Measurements from ENCODE around the gene RAP1GAP. TPM values are rescaled to one million over a fixed set of nuclear protein-coding genes. Genes with fewer than 3 reads are reported as not detected.

The RAP1GAP gene
- total and polyA plus RNA-seq, 4 donors: 8.6 to 23.1 (median 11.3) TPM

DNA sequence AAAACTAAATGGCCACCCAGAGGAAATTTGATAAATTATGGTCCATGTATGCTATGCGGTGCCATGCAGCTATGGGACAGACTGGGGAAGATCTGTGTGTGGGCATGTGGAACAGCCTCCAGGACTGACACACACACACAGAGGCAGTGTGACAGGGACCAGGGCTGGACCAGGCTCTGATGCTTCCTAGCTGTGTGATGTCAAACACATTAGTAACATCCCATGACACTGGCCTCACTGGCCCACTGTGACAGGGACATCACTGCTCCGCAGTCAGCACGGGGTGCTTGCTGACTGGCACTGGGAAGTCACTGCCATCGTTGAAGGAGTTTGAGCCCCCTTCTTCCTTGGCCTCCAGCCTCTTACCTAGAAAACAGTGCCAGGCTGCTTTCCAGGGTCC lies 13.9 kb downstream of the RAP1GAP start:
- DNase-seq (ENCODE audit: low spot score): no peak
- no peak overlapping the region for H3K9ac ChIP-seq (ENCODE audit: low read depth in 1 of 2, low read length in 2 of 2)
- H3K36me3 ChIP-seq (ENCODE audit: control insufficient read depth in 4 of 4, insufficient read depth in 3 of 4, low read depth in 1 of 4, low read length in 3 of 4): no peaks in the 10 kb centered on the region
- H3K27ac ChIP-seq (ENCODE audit: low read depth in 1 of 2, low read length in 2 of 2): no peak overlapping the region
- peaks cover 0 to 11% (median 5%) of the 10 kb centered on the region in 4 donors for H3K4me1 ChIP-seq (ENCODE audit: control insufficient read depth in 4 of 4, insufficient read depth in 4 of 4, low read length in 3 of 4)
- no peaks in the 10 kb centered on the region for H3K9me3 ChIP-seq (ENCODE audit: control insufficient read depth in 4 of 4, low read length in 3 of 4)
- no peaks in the 10 kb centered on the region for H3K27me3 ChIP-seq (ENCODE audit: control insufficient read depth in 4 of 4, insufficient read depth in 4 of 4, low read length in 3 of 4)
- no peak for TF ChIP-seq EGR1 (IDR thresholded peaks at IDR 0.05; ENCODE audit: low read depth in 2 of 2)
- no peak for TF ChIP-seq RXRA (IDR thresholded peaks at IDR 0.05)
- TF ChIP-seq, protein P1, sequence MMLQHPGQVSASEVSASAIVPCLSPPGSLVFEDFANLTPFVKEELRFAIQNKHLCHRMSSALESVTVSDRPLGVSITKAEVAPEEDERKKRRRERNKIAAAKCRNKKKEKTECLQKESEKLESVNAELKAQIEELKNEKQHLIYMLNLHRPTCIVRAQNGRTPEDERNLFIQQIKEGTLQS (IDR thresholded peaks at IDR 0.05): no peak
- no peak for TF ChIP-seq FOXA1 (IDR thresholded peaks at IDR 0.05)
- TF ChIP-seq FOXA2 (IDR thresholded peaks at IDR 0.05): no peak
- no peak for TF ChIP-seq SP1 (IDR thresholded peaks at IDR 0.05)
- no peak for TF ChIP-seq GABPA (IDR thresholded peaks at IDR 0.05 in 1 of 2, conservative IDR thresholded peaks at IDR 0.05 in 1 of 2)
- TF ChIP-seq HNF4A (conservative IDR thresholded peaks at IDR 0.05): no peak
- TF ChIP-seq, protein P2, sequence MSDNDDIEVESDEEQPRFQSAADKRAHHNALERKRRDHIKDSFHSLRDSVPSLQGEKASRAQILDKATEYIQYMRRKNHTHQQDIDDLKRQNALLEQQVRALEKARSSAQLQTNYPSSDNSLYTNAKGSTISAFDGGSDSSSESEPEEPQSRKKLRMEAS (IDR thresholded peaks at IDR 0.05): no peak
- TF ChIP-seq RAD21 (IDR thresholded peaks at IDR 0.05): no peak
- TF ChIP-seq NR2F2 (IDR thresholded peaks at IDR 0.05): no peak
- TF ChIP-seq HNF4G (IDR thresholded peaks at IDR 0.05): no peak
- TF ChIP-seq, protein P3, sequence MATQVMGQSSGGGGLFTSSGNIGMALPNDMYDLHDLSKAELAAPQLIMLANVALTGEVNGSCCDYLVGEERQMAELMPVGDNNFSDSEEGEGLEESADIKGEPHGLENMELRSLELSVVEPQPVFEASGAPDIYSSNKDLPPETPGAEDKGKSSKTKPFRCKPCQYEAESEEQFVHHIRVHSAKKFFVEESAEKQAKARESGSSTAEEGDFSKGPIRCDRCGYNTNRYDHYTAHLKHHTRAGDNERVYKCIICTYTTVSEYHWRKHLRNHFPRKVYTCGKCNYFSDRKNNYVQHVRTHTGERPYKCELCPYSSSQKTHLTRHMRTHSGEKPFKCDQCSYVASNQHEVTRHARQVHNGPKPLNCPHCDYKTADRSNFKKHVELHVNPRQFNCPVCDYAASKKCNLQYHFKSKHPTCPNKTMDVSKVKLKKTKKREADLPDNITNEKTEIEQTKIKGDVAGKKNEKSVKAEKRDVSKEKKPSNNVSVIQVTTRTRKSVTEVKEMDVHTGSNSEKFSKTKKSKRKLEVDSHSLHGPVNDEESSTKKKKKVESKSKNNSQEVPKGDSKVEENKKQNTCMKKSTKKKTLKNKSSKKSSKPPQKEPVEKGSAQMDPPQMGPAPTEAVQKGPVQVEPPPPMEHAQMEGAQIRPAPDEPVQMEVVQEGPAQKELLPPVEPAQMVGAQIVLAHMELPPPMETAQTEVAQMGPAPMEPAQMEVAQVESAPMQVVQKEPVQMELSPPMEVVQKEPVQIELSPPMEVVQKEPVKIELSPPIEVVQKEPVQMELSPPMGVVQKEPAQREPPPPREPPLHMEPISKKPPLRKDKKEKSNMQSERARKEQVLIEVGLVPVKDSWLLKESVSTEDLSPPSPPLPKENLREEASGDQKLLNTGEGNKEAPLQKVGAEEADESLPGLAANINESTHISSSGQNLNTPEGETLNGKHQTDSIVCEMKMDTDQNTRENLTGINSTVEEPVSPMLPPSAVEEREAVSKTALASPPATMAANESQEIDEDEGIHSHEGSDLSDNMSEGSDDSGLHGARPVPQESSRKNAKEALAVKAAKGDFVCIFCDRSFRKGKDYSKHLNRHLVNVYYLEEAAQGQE (IDR thresholded peaks at IDR 0.05): no peak
- TF ChIP-seq TAF1 (conservative IDR thresholded peaks at IDR 0.05): no peak
- no peak for TF ChIP-seq YY1 (IDR thresholded peaks at IDR 0.05)
- TF ChIP-seq, protein P4, sequence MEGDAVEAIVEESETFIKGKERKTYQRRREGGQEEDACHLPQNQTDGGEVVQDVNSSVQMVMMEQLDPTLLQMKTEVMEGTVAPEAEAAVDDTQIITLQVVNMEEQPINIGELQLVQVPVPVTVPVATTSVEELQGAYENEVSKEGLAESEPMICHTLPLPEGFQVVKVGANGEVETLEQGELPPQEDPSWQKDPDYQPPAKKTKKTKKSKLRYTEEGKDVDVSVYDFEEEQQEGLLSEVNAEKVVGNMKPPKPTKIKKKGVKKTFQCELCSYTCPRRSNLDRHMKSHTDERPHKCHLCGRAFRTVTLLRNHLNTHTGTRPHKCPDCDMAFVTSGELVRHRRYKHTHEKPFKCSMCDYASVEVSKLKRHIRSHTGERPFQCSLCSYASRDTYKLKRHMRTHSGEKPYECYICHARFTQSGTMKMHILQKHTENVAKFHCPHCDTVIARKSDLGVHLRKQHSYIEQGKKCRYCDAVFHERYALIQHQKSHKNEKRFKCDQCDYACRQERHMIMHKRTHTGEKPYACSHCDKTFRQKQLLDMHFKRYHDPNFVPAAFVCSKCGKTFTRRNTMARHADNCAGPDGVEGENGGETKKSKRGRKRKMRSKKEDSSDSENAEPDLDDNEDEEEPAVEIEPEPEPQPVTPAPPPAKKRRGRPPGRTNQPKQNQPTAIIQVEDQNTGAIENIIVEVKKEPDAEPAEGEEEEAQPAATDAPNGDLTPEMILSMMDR (IDR thresholded peaks at IDR 0.05; ENCODE audit: low read depth, low read length, missing input control): no peak
- TF ChIP-seq JUND (IDR thresholded peaks at IDR 0.05): no peak
- no peak overlapping the region for H3K4me3 ChIP-seq (ENCODE audit: low read depth in 1 of 3, low read length in 3 of 3)
- 91% methylated on average over 4 of the region's 4 CpGs for WGBS

DNA sequence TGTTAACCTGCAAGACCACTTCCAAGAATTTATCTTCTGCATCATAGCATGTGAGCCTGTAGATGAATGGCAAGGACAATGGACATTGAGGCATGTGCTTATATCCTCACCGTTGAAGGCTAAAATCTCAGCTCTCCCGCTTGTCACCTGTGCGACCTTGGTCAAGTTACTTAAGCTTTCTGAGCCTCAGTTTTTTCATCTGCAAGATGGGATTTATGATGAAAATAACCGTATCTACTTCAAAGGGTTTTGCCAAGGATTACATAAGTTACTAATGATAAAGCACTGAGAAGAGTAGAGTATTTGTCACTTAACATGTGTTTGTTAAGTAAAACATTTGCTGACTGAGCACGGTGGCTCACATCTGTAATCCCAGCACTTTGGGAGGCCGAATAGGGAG lies 14.9 kb downstream of the RAP1GAP start:
- H3K27me3 ChIP-seq (ENCODE audit: control insufficient read depth in 4 of 4, insufficient read depth in 4 of 4, low read length in 3 of 4): no peaks in the 10 kb centered on the region
- H3K9ac ChIP-seq (ENCODE audit: low read depth in 1 of 2, low read length in 2 of 2): no peak overlapping the region
- no peak overlapping the region for H3K27ac ChIP-seq (ENCODE audit: low read depth in 1 of 2, low read length in 2 of 2)
- DNase-seq (ENCODE audit: low spot score): no peak
- no peak overlapping the region for H3K4me3 ChIP-seq (ENCODE audit: low read depth in 1 of 3, low read length in 3 of 3)
- no peaks in the 10 kb centered on the region for H3K36me3 ChIP-seq (ENCODE audit: control insufficient read depth in 4 of 4, insufficient read depth in 3 of 4, low read depth in 1 of 4, low read length in 3 of 4)
- H3K4me1 ChIP-seq (ENCODE audit: control insufficient read depth in 4 of 4, insufficient read depth in 4 of 4, low read length in 3 of 4): peaks cover 0 to 9% (median 4%) of the 10 kb centered on the region in 4 donors
- H3K9me3 ChIP-seq (ENCODE audit: control insufficient read depth in 4 of 4, low read length in 3 of 4): no peaks in the 10 kb centered on the region
- WGBS: 92% methylated on average over 6 of the region's 6 CpGs
- no peak for TF ChIP-seq EGR1 (IDR thresholded peaks at IDR 0.05; ENCODE audit: low read depth in 2 of 2)
- TF ChIP-seq HNF4A (conservative IDR thresholded peaks at IDR 0.05): no peak
- no peak for TF ChIP-seq GABPA (IDR thresholded peaks at IDR 0.05 in 1 of 2, conservative IDR thresholded peaks at IDR 0.05 in 1 of 2)
- no peak for TF ChIP-seq RXRA (IDR thresholded peaks at IDR 0.05)
- no peak for TF ChIP-seq YY1 (IDR thresholded peaks at IDR 0.05)
- no peak for TF ChIP-seq NR2F2 (IDR thresholded peaks at IDR 0.05)
- TF ChIP-seq, protein P1 (IDR thresholded peaks at IDR 0.05): no peak
- TF ChIP-seq FOXA2 (IDR thresholded peaks at IDR 0.05): no peak
- TF ChIP-seq HNF4G (IDR thresholded peaks at IDR 0.05): no peak
- TF ChIP-seq, protein P4 (IDR thresholded peaks at IDR 0.05; ENCODE audit: low read depth, low read length, missing input control): no peak
- TF ChIP-seq, protein P2 (IDR thresholded peaks at IDR 0.05): no peak
- no peak for TF ChIP-seq TAF1 (conservative IDR thresholded peaks at IDR 0.05)
- TF ChIP-seq, protein P3 (IDR thresholded peaks at IDR 0.05): no peak
- no peak for TF ChIP-seq JUND (IDR thresholded peaks at IDR 0.05)

All from liver (tissue), 9 donors.